Jurkat, Clone E6-1 (cell line): ENCODE data around the gene AHNAK2.

Experiments
- DNase-seq: peaks from one replicate; pipeline ENCODE4 v3.0.0-alpha.2; 2011; ENCODE audit warnings: low read depth, low spot score
- H3K4me3 ChIP-seq: 2 replicates; pipeline ENCODE4 v1.5.1; 2011; ENCODE audit warnings: mild to moderate bottlenecking, low read length, control low read depth, moderate library complexity

AHNAK2 gene

GRCh38 chr14:105013150-105013785, 35.1 kb upstream of the AHNAK2 start:
- no peak overlapping the region for H3K4me3 ChIP-seq
- DNase-seq, result no peak

- no peak overlapping the region for H3K4me3 ChIP-seq
- no peak for DNase-seq
These were observed 34.2 kb upstream of the AHNAK2 start for GRCh38 chr14:105012171-105012985.

- DNase-seq, result no peak
- H3K4me3 ChIP-seq, result no peak overlapping the region
These were observed 33.3 kb upstream of the AHNAK2 start for GRCh38 chr14:105011312-105011990.

GRCh38 chr14:105010891-105011291, 32.7 kb upstream of the AHNAK2 start:
- no peak overlapping the region for H3K4me3 ChIP-seq
- no peak for DNase-seq

GRCh38 chr14:105010106-105010505, 31.9 kb upstream of the AHNAK2 start:
- no peak overlapping the region for H3K4me3 ChIP-seq
- DNase-seq, result no peak

- no peak for DNase-seq
- H3K4me3 ChIP-seq, result no peak overlapping the region
These were observed 29.6 kb upstream of the AHNAK2 start for GRCh38 chr14:105007593-105008264.

- no peak overlapping the region for H3K4me3 ChIP-seq
These were observed 28.8 kb upstream of the AHNAK2 start for GRCh38 chr14:105006831-105007592.

GRCh38 chr14:105005929-105006830, 28.0 kb upstream of the AHNAK2 start:
- DNase-seq, result no peak

More at GRCh38 chr14:105006831-105007592, 28.8 kb upstream of the AHNAK2 start:
- no peak for DNase-seq

GRCh38 chr14:105005329-105005928, 27.3 kb upstream of the AHNAK2 start:
- no peak overlapping the region for H3K4me3 ChIP-seq
- no peak for DNase-seq

More at GRCh38 chr14:105005929-105006830, 28.0 kb upstream of the AHNAK2 start:
- no peak overlapping the region for H3K4me3 ChIP-seq

- no peak for DNase-seq
These were observed 21.2 kb upstream of the AHNAK2 start for GRCh38 chr14:104999361-104999760.

GRCh38 chr14:104998801-104999200, 20.6 kb upstream of the AHNAK2 start:
- no peak for DNase-seq
- H3K4me3 ChIP-seq, result no peak overlapping the region

More at GRCh38 chr14:104999361-104999760, 21.2 kb upstream of the AHNAK2 start:
- no peak overlapping the region for H3K4me3 ChIP-seq

- H3K4me3 ChIP-seq, result no peak overlapping the region
These were observed 18.3 kb upstream of the AHNAK2 start for GRCh38 chr14:104996483-104996882.

GRCh38 chr14:104996032-104996431, 17.9 kb upstream of the AHNAK2 start:
- DNase-seq, result no peak
- no peak overlapping the region for H3K4me3 ChIP-seq

More at GRCh38 chr14:104996483-104996882, 18.3 kb upstream of the AHNAK2 start:
- no peak for DNase-seq

GRCh38 chr14:104994978-104995377, 16.8 kb upstream of the AHNAK2 start:
- no peak overlapping the region for H3K4me3 ChIP-seq
- DNase-seq, result no peak

GRCh38 chr14:104993808-104994591, 15.8 kb upstream of the AHNAK2 start:
- no peak overlapping the region for H3K4me3 ChIP-seq
- no peak for DNase-seq

GRCh38 chr14:104993306-104993705, 15.1 kb upstream of the AHNAK2 start:
- DNase-seq, result no peak
- H3K4me3 ChIP-seq, result no peak overlapping the region

GRCh38 chr14:104992501-104992900, 14.3 kb upstream of the AHNAK2 start:
- DNase-seq, result no peak
- H3K4me3 ChIP-seq, result no peak overlapping the region
